Fibroblast of skin of left biceps (primary cell): ENCODE data around the gene SPOP.
"Not testable (repeated sequence)": the region's sequence is repeated elsewhere in the genome, so short reads cannot be mapped to it uniquely, and the experiment has no call there.

ENCODE experiments used
- DNase-seq, 2 experiments: peaks; one replicate each; pipeline ENCODE4 v3.0.0-alpha.2; 2013; ENCODE audit warnings: low read depth in 2 of 2

Gene SPOP

DNA sequence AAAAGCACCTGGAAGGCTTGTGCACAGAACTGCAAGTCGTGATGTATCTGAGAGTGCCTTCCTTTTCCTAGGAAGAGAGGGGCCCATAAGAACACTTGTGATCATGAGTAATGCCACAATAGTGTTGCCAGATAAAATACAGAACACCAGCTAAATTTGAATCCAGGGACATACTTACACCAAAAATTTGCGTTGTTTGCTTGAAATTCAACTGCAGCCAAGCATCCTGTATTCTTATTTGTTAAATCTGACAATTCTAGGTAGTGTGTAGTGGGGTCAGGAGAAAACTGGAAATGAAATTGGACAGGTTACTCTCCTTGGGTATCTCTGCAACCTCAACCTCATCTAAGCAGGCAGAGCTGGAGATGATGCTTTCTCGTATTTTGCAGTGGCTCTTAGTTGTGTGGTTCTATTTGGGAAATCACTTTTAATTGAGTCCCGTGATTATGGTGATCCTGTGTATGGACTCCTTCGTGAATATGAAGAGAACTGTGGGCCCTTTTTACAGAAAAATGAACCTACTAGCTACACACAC, 17.9 kb upstream of the SPOP start:
- DNase-seq: no peak

DNA sequence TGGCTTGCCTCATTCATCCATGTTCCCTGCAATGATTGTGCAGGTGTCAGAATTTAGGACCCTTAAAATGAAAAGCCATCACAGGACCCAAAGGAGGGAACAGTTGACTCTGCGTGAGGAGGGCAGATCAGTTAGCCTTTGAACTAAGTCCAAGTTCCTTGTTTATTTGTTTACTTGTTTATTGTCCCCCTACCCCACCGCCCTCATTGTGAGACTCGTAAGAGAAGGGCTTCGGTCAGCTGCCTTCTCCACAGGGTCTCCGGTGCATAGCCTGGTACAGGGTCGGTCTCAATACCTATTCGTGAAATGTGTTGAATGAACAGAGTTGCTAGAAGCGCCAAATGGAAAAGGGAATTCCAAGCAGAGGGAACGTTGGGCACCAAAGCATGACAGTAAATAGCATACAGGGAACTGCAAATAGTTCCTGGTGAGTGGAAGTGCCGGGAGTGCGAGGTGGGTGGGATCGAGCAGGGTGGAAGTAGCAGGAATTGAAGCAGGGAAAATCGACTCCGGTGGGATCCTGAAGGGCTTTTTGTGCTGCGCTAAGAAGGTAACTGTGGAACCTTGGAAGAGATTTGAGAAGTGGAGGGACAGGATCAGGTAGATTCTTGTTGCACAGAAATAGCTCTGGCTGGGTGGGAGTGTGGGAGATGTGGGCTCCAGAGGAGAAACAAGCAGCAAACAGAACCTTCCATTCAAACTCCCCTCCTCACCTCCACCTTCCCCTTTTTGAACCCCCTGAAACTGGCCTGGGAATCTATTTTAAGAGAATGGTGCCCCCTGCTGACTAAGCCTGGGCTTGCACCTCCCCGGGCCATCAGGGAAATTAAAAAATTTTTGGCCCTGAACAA, 17.2 kb upstream of the SPOP start:
- DNase-seq: no peak

DNA sequence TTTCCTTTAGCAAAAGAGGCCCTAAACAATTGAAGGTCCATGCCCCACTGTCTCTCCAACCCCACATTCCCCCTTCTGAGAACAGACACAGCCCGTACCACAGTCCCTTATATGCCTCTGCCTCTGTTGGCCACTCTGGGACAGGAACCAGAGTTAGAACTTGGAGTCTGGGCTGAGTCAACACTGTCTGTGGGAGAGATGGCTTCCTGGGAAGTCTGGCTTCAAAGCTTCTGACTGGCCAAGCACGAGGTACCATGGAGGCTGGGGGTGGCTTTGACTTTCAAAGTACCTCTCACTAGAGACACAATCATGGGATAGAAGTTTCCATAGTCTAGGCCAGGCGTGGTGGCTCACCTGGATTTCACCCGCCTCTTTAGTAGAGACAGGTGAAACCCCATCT, 14.9 kb upstream of the SPOP start:
- no peak for DNase-seq

DNA sequence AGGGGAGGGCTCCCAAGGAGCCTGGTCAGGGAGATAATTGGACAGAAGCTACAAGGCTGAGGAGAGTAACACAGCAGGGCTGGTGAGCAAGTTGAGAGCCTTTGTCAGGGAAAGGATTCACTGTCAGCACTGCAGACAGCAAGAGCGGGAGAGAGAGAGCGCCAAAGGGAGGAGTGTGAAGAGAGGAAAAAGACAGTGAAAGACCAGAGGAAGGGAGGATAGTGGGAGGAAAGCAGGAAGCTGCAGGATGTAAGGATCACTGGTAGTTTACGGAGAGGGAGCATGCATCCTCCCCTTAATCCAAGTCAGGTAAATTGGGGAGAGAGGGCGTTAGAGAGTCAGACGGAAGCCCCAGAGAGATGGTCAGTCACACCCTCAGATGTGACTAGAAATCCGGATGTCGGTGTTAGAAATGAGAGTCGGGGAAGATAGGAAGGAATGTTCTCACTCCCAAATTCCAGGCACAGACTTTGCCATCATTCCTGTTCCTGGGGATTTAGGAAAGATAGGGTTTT, 13.8 kb upstream of the SPOP start:
- DNase-seq: no peak

DNA sequence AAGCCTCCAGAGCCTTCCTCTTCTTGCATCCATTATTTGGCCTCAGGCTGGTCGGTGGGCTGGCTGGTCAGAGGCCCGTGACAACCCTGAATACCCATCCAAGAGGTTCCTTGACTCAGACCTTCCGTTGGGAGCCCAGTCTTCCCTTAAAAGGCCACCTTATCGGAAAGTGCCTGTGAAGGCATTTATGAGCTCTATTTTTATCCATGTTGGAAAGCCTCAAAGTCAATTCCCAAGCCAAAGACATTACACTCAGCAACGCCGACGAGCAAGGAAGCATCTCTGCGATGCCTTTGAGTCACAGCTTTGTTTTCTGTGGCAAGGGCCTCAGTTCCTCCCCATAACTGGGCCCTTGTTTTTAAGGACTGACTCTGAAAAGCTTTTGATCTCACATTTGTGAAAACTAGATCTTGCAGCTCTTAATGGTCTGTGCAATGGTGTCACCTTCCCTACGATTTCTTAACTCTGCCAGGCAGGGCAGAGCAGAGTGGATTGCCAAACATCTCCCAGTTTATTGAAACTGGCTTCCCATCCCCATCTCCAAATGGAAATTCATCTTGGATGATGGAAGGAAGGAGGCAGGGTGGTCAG, 13.3 kb upstream of the SPOP start:
- DNase-seq: no peak

DNA sequence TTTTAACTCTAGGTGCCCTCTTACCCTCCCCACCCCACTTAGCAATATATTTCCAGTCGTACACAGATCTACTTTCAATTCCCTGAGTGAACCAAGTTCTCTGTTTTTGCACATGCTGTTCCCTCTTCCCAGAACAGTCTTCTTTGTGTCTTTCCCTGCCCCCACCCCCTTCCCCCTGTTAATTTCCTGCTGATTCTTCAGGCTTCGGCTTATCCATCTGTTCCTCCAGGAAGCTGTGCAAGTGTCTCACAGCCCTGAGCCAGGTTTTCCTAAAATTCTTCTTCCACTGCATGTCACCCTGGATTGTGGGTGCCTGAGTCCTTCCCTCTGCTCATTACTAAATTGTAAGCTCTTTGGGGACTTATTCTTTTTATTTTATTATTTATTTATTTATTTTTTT, 12.4 kb upstream of the SPOP start:
- DNase-seq: no peak

DNA sequence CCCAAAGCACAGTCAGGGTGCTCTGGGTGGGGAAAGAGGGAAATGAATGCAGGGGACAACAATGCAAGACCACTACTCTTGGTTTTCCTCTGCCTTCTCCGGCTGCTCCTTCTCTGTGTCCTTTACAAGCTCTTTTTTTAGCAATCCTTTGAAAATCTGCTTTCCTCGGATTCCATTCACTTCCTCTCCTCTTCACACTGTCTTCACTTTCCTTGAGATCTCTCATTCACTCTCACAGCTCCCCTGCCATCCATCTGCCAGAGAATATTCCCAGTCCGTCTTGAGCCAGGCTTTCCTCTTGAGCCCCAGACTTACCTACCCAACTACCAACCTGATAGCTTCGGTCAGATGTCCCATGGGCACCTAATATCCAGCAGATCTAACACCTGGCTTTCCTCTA, 11.0 kb upstream of the SPOP start:
- no peak for DNase-seq

DNA sequence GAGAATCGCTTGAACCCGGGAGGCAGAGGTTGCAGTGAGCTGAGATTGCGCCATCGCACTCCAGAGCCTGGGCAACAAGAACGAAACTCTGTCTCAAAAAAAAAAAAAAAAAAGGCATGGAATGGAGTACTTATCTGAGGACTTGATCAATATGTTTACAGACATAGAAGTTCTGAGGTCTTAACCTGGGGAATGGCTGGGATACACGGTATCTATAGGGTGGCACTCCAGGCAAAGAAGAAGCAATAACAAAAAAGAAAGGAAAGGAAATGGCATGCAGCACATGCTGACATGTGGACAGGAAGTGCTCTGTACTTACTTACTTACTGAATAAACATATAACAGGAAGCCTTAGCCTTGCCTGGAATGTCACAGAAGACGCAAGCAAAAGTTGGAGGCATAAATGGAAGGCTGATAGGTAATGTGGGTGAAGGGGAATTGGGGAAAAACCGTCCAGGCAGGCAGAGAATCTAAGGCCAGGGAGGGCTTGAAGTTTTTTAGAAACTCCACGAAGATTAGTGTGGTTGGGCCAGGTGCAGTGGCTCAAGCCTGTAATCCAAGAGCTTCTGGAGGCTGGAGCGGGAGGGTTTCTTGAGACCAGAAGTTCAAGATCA, 10.1 kb upstream of the SPOP start:
- no peak for DNase-seq

DNA sequence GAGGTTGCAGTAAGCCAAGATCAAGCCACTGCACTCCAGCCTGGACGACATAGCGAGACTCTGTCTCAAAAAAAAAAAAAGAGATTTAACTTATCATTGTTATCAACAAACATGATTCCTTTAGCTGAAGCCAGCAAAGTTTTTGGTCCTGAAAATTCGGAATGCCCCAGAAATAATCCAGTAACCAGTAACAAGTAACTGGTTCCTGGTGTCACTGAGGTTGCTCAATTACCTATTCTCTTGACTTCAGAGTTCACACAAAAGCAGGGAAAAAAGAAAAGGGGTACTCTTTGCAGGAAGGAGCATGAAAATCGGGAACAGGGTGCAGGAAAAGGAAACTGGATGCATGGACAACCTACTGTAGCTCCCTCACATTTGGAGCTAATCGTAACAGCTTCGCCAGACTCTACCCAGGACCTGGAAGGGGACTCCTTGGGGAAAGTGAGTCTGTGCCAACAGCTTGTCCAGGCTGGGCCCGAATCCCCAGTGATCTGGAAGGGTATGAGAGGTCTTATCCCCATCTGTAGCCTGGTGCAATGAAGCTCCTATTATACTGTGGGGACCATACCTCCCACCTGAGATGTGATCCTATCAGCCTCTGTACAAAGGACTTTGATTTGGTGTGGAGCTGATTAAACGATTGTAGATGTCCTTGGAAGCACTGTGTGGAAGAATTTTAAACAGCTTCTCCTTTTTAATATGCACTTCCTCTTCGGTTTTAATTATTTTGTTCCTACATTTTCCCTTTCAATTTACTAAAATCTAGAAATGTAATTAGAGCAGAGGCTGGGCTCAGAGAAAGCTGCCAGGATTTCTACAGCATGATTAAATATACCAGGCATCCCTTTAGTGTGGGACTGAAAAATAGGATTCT, 3.4 kb upstream of the SPOP start:
- DNase-seq: no peak

DNA sequence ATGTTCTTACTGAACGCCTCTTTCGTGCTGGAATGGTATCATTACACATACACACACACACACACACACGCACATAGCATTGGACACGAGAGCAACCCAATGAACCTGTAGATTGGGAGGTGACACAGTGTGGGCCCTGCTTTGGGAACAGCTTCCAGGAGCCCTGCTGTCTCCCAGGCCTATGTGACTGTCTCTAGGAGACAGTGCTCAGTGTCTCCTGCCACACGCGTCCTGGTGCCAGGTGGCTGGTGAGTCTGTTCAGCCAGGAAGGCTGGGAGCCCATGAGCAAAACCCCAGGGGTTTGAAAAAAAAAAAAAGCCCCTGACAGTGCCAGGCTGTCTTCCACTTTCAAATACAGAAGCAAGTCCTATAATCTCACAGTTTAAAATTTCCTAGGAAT, 2.4 kb upstream of the SPOP start:
- no peak for DNase-seq

DNA sequence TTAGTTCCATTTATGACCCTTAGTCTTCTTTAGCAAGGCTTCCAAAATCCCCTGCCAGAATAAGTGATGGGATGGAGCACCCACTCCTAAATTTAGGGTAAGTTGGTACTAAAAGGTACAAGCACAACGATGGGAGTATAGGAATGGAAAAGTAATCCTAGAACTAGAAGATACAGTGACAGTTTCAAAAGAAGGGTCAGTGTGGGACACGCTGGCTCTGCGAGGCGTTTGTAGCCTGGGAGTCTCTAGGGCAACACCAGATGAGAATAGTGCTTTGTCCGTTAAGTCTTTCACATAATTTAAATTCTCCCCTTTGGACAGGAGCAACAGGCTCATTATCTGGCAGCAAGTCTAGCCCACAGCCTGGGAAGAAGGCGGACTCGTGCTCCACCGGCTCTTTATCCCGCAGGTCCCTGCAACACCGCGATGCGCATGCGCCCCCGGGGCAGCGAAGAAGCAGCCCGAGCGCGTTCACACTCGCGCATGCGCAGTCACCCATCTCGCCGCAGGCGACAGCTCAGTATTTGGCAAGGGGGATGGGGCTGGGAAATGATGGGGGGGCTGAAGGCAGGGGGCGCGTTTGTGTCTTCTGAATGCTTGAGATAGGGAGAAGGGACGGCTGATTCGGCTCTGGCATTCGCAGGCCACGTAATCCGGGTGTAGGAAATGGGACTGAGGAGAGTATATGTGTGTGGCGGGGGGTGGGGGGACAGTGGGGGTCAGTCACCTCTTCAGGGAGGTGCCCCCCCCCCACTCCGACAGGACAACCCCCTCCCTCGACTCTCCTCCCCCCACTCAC, 564 bp downstream of the SPOP start:
- DNase-seq: peak; percentile 79 to 80

DNA sequence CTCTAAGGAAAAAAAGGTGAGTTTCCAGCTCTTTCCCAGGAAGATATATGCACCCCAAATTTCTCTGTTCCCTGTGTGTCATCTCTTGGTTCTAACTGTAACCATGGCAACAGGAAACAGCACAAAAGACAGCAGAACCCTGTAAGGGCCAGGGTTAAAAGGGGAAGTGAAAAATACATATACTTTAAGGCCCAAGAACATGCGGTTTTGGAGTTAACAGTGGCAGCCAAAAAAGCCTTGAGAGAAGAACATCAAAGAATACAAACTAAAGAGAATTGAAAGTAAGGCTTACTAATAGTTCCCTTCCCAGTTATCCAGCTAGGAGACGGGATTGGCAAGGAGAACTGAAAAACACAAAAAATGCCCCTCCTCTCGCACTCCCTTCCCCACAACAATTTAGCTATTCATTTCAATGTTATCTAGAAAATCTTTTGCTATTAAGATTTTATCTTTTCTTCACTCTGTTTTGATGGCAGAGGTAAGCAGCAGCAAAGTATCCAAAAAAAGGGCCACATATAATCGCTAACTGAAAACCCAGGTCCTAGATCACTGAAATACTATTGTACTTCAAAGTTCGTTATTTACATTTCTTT, 1.5 kb downstream of the SPOP start:
- DNase-seq: no peak

DNA sequence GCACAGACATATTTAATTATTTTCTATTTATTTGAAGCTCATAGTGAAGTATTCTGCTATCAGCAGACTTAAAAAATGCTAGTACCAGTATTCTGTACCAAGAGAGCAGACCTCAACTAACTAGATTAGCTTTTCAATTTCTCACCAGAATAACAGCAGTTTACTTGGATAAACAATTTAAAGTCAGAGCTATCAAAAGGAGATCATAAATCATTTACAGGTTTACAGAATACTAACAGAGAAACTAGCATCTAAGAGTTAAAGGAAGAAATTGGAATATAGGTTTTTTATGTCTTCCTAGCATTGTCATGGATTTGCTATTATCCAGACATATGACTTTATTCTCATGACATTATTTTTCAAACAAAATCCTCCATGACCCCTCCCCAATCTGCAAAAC, 3.4 kb downstream of the SPOP start:
- no peak for DNase-seq

DNA sequence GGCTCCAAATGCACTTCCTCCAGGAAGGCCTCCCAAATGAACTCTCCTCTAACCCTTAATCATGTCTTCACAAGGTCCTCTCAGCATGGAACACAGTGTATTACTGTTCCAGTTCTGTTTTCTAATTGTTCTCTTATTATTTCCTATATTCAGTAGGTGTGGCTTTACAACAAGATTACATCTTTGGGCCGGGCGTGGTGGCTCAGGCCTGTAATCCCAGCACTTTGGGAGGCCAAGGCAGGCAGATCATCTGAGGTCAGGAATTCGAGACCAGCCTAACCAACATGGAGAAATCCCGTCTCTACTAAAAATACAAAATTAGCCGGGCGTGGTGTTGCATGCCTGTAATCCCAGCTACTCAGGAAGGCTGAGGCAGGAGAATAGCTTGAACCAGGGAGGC, 4.2 kb downstream of the SPOP start:
- DNase-seq: not testable (repeated sequence)

DNA sequence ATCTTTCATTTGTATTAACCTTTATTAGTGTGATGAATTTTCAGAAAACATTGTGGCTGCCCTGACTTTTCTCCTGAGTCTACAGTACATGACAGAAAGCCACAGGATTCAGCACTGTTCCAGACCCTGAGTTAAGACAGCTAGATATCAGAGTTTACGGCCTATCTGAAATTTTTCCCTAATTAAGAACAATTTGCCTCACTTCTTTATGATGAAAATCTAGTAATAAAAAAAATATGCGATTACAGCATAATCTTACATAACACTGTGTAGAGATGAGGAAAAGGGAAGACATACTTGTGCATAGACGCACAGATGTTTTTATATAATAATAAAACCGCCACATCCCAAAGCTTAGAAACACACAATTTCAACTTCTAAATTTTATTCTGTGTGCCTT, 7.3 kb downstream of the SPOP start:
- no peak for DNase-seq

DNA sequence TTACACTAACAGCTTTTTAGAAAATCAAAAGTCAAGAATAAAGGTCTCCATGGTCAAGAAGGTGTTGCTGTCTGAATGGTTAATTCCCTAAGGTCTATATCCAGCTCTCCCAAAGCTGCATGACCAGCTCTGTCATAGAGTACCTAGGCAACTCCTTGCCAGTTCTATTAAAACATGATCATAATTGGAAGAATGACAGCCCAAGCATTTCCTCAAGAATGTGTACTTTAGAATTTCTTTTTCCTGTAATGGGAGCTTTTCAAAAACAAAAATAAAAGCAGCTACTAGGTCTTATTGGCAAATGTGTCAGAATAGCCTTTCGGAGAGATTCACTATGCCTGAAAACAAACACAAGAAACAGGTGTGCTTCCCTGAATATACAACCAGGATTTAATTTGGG, 7.9 kb downstream of the SPOP start:
- no peak for DNase-seq

DNA sequence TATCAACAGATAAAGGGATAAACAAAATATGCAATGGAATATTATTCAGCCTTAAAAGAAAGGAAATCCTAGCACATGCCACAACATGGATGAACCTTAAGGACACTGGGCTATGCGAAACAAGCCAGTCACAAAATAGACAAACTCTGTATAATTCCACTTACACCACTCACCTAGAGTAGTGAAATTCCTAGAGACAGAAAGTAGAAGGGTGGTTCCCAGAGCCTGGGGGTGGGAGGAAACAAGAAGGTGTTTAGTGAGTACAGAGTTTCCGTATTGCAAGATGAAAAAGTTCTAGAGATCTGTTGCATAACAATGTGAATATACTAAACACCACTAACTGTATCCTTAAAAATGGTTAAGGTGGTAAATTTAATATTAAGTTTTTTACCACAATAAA, 10.0 kb downstream of the SPOP start:
- no peak for DNase-seq

DNA sequence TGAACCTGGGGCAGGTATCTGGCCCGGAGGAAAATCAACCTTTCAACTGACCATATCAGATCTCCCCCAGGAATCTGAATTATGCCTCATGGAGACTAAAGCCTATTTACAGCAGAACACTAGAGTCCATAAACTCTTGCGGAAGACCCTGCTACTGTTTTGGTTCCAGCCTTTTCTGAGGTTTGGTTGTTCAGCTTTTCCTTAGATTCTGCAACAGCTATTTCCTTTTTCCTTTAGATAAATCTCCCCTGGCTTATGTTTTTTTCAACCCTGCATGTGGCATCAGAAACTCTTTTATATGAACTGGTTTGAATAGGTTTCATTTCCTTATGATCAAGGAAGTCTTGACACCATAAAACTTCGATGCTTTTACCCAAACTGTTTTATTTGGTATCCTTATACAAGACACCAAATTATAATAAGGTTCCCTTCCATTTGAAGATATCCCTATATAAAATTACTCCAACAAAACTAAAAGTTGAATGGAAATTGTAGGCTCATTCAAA, 13.1 kb downstream of the SPOP start:
- no peak for DNase-seq

DNA sequence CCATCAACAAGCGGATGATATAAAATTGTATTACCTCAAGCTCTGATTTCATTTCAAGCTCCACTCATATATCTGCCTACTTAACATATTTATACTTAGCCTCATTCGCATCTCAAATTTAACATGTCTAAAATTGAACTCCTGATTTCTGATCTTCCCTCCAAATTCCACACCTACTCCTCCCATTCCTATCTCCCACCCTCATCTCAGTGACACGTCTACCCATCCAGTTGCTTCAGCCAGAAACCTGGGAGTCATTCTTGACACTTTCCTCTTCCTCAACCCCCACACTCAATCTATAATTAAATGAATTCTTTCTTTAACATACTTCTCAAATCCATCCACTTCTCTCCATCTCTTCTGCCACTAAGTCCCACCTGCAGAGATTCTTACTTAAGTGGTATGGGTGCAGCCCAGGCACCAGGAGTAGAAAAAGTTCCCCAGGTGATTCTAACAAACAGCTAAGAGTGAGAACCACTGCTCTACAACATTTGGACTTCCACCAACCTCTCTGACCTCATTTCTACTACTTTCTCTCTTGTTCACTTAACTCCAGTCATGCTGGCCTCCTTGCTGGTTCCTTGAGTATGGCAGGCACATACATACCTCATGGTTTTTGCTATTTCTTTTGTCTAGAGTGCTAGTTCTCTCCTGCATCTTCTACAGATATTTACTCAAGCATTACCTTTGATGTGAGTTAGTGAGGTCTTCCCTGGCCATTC, 18.1 kb downstream of the SPOP start:
- DNase-seq: no peak

DNA sequence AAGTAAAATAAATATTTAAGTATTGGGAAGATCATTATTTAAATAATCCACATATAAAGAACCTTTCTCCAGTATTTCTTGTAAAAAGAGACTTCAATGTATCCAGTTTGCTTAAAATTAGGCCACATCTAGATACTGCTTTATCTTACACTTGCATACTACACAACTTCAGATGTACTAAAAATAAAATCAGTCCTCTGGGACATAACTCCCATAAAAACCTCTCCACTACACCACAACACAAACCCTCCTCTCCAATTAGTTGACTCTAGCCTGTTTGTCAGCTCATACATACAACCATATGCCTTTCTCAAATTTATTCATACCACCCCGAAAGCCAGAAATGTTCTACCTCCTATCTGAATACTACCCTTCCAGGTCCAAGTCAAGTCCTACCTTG, 21.6 kb downstream of the SPOP start:
- no peak for DNase-seq
